ENCODE data around the gene MZT1. TPM values are rescaled to one million over a fixed set of nuclear protein-coding genes. Genes with fewer than 3 reads are reported as not detected.
A peak's percentile ranks its signal among the peaks of the same experiment; 100 is the strongest.

MZT1 gene
- total and polyA plus RNA-seq, 4 donors = 6.6 to 12.5 (median 7.1) TPM

DNA sequence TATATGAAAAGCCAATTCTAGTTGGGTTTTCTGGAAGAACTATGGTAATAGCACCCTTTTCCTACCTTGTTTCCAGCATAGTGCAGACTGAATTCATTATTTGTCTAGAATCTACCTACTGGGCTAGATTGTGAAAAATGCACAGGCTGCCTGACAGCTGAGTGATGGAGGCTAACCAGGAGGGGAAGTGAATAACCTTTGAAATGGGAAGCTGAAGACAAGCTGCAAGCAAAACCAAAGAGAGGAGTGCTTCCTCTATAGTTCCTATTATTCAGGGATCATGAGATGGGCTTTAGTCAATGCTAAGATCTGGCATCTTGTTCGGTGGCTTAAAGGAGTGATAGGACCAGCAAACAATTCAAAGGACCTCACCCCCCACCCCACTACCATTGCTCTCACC is 26.9 kb downstream of the MZT1 start:
- DNase-seq (no peak), ATAC-seq (ENCODE audit: insufficient read depth, low FRiP score) (no peak)
- WGBS, 2 donors = 28 to 42% methylated on average over 1 of the region's 1 CpG
- Histone ChIP-seq H3K36me3 (ENCODE audit: control insufficient read depth in 4 of 4, insufficient read depth in 4 of 4, low read length in 4 of 4) (no peaks in the 10 kb centered on the region), H3K27me3 (ENCODE audit: control insufficient read depth in 3 of 3, insufficient read depth in 3 of 3, low read length in 2 of 3) (no peaks in the 10 kb centered on the region), H3K9ac (ENCODE audit: insufficient read depth in 1 of 2, low read length in 2 of 2) (no peak overlapping the region), H3K4me3 (no peak overlapping the region), H3K4me1 (ENCODE audit: control insufficient read depth in 5 of 5, insufficient read depth in 5 of 5, low read length in 5 of 5) (no peaks in the 10 kb centered on the region), H3K27ac (ENCODE audit: low read depth in 1 of 2, low read length in 1 of 2) (no peak overlapping the region), H3K9me3 (ENCODE audit: control insufficient read depth in 4 of 4, insufficient read depth in 3 of 4, low read length in 3 of 4) (no peaks in the 10 kb centered on the region)
- no peak for TF ChIP-seq CTCF (IDR thresholded peaks at IDR 0.05; ENCODE audit: control extremely low read depth, extremely low read depth)

GRCh38 chr13:72698164-72698563 is 29.3 kb downstream of the MZT1 start:
- no peak for TF ChIP-seq CTCF (IDR thresholded peaks at IDR 0.05; ENCODE audit: control extremely low read depth, extremely low read depth)
- 76 to 92% methylated on average over 2 of the region's 2 CpGs for WGBS, 2 donors
- no peak overlapping the region for H3K9ac ChIP-seq (ENCODE audit: insufficient read depth in 1 of 2, low read length in 2 of 2)
- no peaks in the 10 kb centered on the region for H3K36me3 ChIP-seq (ENCODE audit: control insufficient read depth in 4 of 4, insufficient read depth in 4 of 4, low read length in 4 of 4)
- DNase-seq = no peak
- H3K27ac ChIP-seq (ENCODE audit: low read depth in 1 of 2, low read length in 1 of 2) = no peak overlapping the region
- peaks cover 0 to under 1% (median 0%) of the 10 kb centered on the region in 4 donors for H3K9me3 ChIP-seq (ENCODE audit: control insufficient read depth in 4 of 4, insufficient read depth in 3 of 4, low read length in 3 of 4)
- no peaks in the 10 kb centered on the region for H3K4me1 ChIP-seq (ENCODE audit: control insufficient read depth in 5 of 5, insufficient read depth in 5 of 5, low read length in 5 of 5)
- no peaks in the 10 kb centered on the region for H3K27me3 ChIP-seq (ENCODE audit: control insufficient read depth in 3 of 3, insufficient read depth in 3 of 3, low read length in 2 of 3)
- H3K4me3 ChIP-seq = no peak overlapping the region
- ATAC-seq (ENCODE audit: insufficient read depth, low FRiP score) = no peak

GRCh38 chr13:72696579-72696978 is 30.9 kb downstream of the MZT1 start:
- DNase-seq (peak in 2 of 3 donors; percentile 60 to 61), ATAC-seq (ENCODE audit: insufficient read depth, low FRiP score) (no peak)
- Histone ChIP-seq H3K4me1 (ENCODE audit: control insufficient read depth in 5 of 5, insufficient read depth in 5 of 5, low read length in 5 of 5) (no peaks in the 10 kb centered on the region), H3K4me3 (no peak overlapping the region), H3K9ac (ENCODE audit: insufficient read depth in 1 of 2, low read length in 2 of 2) (no peak overlapping the region), H3K27me3 (ENCODE audit: control insufficient read depth in 3 of 3, insufficient read depth in 3 of 3, low read length in 2 of 3) (no peaks in the 10 kb centered on the region), H3K9me3 (ENCODE audit: control insufficient read depth in 4 of 4, insufficient read depth in 3 of 4, low read length in 3 of 4) (peaks cover 0 to 4% (median 1%) of the 10 kb centered on the region in 4 donors), H3K27ac (ENCODE audit: low read depth in 1 of 2, low read length in 1 of 2) (no peak overlapping the region), H3K36me3 (ENCODE audit: control insufficient read depth in 4 of 4, insufficient read depth in 4 of 4, low read length in 4 of 4) (no peaks in the 10 kb centered on the region)
- WGBS, 2 donors = 21 to 25% methylated on average over 1 of the region's 1 CpG
- no peak for TF ChIP-seq CTCF (IDR thresholded peaks at IDR 0.05; ENCODE audit: control extremely low read depth, extremely low read depth)

- DNase-seq (peak in 2 of 3 donors; percentile 26 to 38), ATAC-seq (ENCODE audit: insufficient read depth, low FRiP score) (no peak)
- H3K4me1 ChIP-seq (ENCODE audit: control insufficient read depth in 5 of 5, insufficient read depth in 5 of 5, low read length in 5 of 5) = no peaks in the 10 kb centered on the region
- WGBS, 2 donors = 52 to 72% methylated on average over 8 of the region's 8 CpGs
- H3K27me3 ChIP-seq (ENCODE audit: control insufficient read depth in 3 of 3, insufficient read depth in 3 of 3, low read length in 2 of 3) = no peaks in the 10 kb centered on the region
- H3K9ac ChIP-seq (ENCODE audit: insufficient read depth in 1 of 2, low read length in 2 of 2) = no peak overlapping the region
- H3K9me3 ChIP-seq (ENCODE audit: control insufficient read depth in 4 of 4, insufficient read depth in 3 of 4, low read length in 3 of 4) = peaks cover 0 to 4% (median 1%) of the 10 kb centered on the region in 4 donors
- no peak overlapping the region for H3K27ac ChIP-seq (ENCODE audit: low read depth in 1 of 2, low read length in 1 of 2)
- no peaks in the 10 kb centered on the region for H3K36me3 ChIP-seq (ENCODE audit: control insufficient read depth in 4 of 4, insufficient read depth in 4 of 4, low read length in 4 of 4)
- TF ChIP-seq CTCF (IDR thresholded peaks at IDR 0.05; ENCODE audit: control extremely low read depth, extremely low read depth) = no peak
- no peak overlapping the region for H3K4me3 ChIP-seq
Observed at GRCh38 chr13:72694314-72694713, 33.1 kb downstream of the MZT1 start.
